ENCODE measurements around the gene VPS35. TPM values are rescaled to one million over a fixed set of nuclear protein-coding genes. Genes with fewer than 3 reads are reported as not detected.

The VPS35 gene
- total and polyA plus RNA-seq, 2 of the 13 experiments (the other 11 are each of a cell fraction or from before 2014, with no cell fraction given): 30.7 to 136 TPM

DNA sequence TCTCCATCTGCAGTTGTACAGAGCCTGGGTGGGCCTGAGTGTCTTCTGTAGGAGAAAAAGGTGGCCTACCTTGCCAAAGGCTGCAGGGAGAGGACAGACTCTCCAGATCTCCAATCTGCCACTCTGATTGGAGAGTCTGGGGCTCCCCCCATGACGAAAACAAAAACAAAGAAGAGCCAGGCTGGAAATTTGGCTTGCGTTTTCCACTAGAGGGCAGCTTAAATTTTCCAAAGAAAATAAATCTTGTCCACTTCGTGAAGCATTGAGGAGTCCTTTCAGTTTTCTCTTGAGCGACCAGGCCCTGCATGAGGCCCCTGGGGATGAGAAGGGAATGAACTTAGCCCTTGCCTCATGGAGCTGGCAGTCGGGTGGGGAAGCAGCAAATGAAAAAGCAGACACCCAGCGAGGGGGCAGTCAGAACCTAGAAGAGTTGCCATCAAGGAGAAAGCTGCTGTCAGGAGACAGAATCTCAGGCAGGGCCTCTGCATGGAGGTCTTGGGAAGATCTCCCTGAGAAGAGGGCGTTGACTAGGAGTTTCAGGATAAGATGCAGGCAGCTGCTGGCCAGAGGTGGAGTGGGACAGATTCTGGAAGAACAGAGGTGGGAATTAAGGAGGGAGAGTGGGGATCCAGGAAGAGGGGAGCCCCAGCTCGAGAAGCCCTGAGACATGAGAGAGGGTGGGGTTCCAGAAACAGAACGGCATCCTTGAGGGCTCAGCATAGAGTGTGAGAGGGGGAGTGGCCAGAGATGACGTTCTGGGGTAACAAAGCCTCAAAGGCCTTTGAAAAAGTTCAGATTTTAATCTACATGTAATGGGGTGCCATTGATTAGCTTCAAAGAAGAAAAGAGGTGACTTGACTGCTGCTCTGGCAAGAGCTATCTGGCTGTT is 59.4 kb downstream of the VPS35 start (continued):
- TF ChIP-seq ZNF124 (CRISPR knock-in tag; IDR thresholded peaks at IDR 0.05): no peak
- TF ChIP-seq PTBP1 (IDR thresholded peaks at IDR 0.05; ENCODE audit: low read depth, low read length, poor library complexity, severe bottlenecking): no peak
- TF ChIP-seq, protein P1, sequence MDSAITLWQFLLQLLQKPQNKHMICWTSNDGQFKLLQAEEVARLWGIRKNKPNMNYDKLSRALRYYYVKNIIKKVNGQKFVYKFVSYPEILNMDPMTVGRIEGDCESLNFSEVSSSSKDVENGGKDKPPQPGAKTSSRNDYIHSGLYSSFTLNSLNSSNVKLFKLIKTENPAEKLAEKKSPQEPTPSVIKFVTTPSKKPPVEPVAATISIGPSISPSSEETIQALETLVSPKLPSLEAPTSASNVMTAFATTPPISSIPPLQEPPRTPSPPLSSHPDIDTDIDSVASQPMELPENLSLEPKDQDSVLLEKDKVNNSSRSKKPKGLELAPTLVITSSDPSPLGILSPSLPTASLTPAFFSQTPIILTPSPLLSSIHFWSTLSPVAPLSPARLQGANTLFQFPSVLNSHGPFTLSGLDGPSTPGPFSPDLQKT (CRISPR knock-in tag; IDR thresholded peaks at IDR 0.05; ENCODE audit: borderline replicate concordance): no peak
- TF ChIP-seq ZNF747 (CRISPR knock-in tag; IDR thresholded peaks at IDR 0.05; ENCODE audit: borderline replicate concordance): 0 out of 2 replicates have a peak, but pooled peaks have one; percentile 11
- no peak for TF ChIP-seq ESRRA (CRISPR knock-in tag; IDR thresholded peaks at IDR 0.05; ENCODE audit: low read depth)
- TF ChIP-seq ZMYM4 (CRISPR knock-in tag; IDR thresholded peaks at IDR 0.05): 0 out of 2 replicates have a peak, but pooled peaks have one; percentile 33
- no peak for TF ChIP-seq RORA (CRISPR knock-in tag; IDR thresholded peaks at IDR 0.05)
- no peak for TF ChIP-seq NCOA2 (CRISPR knock-in tag; IDR thresholded peaks at IDR 0.05)
- TF ChIP-seq, protein P2, sequence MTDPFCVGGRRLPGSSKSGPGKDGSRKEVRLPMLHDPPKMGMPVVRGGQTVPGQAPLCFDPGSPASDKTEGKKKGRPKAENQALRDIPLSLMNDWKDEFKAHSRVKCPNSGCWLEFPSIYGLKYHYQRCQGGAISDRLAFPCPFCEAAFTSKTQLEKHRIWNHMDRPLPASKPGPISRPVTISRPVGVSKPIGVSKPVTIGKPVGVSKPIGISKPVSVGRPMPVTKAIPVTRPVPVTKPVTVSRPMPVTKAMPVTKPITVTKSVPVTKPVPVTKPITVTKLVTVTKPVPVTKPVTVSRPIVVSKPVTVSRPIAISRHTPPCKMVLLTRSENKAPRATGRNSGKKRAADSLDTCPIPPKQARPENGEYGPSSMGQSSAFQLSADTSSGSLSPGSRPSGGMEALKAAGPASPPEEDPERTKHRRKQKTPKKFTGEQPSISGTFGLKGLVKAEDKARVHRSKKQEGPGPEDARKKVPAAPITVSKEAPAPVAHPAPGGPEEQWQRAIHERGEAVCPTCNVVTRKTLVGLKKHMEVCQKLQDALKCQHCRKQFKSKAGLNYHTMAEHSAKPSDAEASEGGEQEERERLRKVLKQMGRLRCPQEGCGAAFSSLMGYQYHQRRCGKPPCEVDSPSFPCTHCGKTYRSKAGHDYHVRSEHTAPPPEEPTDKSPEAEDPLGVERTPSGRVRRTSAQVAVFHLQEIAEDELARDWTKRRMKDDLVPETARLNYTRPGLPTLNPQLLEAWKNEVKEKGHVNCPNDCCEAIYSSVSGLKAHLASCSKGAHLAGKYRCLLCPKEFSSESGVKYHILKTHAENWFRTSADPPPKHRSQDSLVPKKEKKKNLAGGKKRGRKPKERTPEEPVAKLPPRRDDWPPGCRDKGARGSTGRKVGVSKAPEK (CRISPR knock-in tag; IDR thresholded peaks at IDR 0.05; ENCODE audit: borderline replicate concordance): no peak
- no peak for TF ChIP-seq ZNF781 (CRISPR knock-in tag; IDR thresholded peaks at IDR 0.05; ENCODE audit: borderline replicate concordance, not compliant biosample characterization)
- no peak for TF ChIP-seq ZNF652 (CRISPR knock-in tag; IDR thresholded peaks at IDR 0.05; ENCODE audit: borderline replicate concordance, low read depth)
- TF ChIP-seq, protein P3, sequence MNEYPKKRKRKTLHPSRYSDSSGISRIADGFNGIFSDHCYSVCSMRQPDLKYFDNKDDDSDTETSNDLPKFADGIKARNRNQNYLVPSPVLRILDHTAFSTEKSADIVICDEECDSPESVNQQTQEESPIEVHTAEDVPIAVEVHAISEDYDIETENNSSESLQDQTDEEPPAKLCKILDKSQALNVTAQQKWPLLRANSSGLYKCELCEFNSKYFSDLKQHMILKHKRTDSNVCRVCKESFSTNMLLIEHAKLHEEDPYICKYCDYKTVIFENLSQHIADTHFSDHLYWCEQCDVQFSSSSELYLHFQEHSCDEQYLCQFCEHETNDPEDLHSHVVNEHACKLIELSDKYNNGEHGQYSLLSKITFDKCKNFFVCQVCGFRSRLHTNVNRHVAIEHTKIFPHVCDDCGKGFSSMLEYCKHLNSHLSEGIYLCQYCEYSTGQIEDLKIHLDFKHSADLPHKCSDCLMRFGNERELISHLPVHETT (CRISPR knock-in tag; conservative IDR thresholded peaks at IDR 0.05): no peak
- TF ChIP-seq, protein P4, sequence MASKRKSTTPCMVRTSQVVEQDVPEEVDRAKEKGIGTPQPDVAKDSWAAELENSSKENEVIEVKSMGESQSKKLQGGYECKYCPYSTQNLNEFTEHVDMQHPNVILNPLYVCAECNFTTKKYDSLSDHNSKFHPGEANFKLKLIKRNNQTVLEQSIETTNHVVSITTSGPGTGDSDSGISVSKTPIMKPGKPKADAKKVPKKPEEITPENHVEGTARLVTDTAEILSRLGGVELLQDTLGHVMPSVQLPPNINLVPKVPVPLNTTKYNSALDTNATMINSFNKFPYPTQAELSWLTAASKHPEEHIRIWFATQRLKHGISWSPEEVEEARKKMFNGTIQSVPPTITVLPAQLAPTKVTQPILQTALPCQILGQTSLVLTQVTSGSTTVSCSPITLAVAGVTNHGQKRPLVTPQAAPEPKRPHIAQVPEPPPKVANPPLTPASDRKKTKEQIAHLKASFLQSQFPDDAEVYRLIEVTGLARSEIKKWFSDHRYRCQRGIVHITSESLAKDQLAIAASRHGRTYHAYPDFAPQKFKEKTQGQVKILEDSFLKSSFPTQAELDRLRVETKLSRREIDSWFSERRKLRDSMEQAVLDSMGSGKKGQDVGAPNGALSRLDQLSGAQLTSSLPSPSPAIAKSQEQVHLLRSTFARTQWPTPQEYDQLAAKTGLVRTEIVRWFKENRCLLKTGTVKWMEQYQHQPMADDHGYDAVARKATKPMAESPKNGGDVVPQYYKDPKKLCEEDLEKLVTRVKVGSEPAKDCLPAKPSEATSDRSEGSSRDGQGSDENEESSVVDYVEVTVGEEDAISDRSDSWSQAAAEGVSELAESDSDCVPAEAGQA (IDR thresholded peaks at IDR 0.05; ENCODE audit: low read depth): no peak
- TF ChIP-seq, protein P4 (CRISPR knock-in tag; IDR thresholded peaks at IDR 0.05; ENCODE audit: borderline replicate concordance): no peak
- no peak for TF ChIP-seq TBP (CRISPR knock-in tag; IDR thresholded peaks at IDR 0.05)
